Glomerular endothelial cell (primary cell): ENCODE results near the gene DDX5. TPM values are rescaled to one million over a fixed set of nuclear protein-coding genes. Genes with fewer than 3 reads are reported as not detected.
"Not testable (repeated sequence)": the region's sequence is repeated elsewhere in the genome, so short reads cannot be mapped to it uniquely, and the experiment has no call there.

ENCODE experiments used
- DNase-seq: peaks from one replicate; pipeline ENCODE4 v3.0.0-alpha.2; 2011; ENCODE audit warnings: low read depth, low spot score; ENCODE audit errors: extremely low read depth
- total RNA-seq: library from RNA; depleted of rRNA; stranded (reverse); fragments of >200 nt; gene quantifications from 2 replicates; pipeline ENCODE4 v1.2.3, GENCODE V29; 2015

Gene DDX5
- total RNA-seq, 1 donor from 2014 or later: 789 TPM

DNA sequence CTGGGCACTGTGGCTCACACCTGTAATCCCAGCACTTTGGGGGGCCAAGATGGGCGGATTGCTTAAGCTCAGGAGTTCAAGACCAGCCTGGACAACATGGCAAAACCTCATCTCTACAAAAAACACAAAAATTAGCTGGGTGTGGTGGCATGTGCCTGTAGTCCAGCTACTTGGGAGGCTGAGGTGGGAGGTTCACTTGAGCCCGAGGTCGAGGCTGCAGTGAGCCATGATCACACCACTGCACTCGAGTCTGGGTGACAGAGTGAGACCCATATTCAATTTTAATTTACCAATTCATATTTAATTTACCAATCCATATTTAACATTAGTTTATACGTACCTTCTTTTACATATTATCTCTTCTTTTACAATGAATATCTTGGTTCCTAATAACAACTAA, 10.8 kb downstream of the DDX5 start:
- DNase-seq: not testable (repeated sequence)

DNA sequence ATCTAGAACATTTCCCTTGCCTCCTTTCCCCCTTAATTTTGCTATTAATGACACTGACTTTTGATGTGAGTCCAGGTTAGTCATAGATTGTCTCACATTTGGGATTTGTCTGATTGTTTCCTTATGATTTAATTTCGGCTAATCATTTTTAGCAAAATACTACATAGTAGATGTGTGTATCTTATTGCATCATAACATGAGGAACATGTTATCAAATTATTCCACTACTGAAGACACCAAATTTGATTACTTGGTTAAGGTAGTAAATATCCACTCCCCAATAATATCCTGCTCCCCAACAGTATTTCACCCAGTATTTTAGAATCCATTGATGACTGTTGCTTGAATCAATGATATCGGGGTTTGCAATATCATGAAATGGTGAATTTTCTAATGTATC, 12.0 kb downstream of the DDX5 start:
- no peak for DNase-seq

GRCh38 chr17:64492481-64493109, 13.5 kb downstream of the DDX5 start:
- DNase-seq: no peak

DNA sequence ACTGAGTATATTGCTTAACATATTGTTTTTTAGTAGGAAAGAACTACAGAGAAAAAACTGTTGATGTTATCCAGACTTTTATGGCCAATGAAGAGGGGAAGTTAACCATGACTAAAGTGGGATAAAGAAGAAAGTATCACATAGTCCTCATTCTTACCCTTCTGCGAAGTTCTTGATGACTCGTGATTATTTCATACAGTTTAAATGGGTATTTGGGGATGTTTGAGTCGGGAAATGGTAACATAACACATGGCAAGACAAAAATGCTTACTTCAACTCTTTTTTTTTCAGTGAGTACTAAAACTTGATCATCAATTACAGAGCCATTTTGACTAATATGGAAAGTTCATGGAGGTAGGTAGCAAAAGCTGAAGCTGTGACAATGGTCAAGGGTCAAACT, 14.1 kb downstream of the DDX5 start:
- DNase-seq: no peak

DNA sequence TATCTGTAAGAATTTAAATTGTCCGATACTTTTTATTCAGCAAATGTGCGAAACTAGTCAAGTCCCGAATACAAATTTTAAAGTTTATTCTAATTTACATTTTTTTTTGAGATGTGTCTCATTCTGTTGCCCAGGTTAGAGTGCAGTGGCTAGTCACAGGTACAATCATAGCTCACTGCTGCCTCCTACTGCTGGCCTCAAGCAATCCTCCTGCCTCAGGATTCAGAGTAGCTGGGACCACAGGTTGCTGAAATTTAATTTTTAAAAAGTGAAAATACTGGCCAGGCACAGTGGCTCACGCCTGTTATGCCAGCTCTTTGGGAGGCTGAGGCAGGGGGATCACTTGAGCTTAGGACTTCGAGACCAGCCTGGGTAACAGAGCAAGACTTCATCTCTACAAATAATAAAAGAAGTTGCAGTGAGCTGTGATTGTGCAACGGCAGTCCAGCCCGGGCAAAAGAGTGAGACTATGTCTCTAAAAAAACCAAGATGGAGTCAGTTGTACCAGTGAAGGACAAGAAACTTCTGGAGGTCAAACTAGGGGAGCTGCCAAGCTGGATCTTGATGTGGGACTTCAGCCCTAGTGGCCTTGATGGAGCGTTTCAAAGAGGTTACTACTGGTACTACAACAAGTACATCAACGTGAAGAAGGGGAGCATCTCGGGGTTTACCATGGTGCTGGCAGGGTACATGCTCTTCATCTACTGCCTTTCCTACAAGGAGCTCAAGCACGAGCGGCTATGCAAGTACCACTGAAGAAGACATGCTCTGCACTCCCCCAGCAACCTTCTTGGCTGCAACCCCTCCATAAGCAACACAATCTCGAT, 14.8 kb downstream of the DDX5 start:
- DNase-seq: no peak

DNA sequence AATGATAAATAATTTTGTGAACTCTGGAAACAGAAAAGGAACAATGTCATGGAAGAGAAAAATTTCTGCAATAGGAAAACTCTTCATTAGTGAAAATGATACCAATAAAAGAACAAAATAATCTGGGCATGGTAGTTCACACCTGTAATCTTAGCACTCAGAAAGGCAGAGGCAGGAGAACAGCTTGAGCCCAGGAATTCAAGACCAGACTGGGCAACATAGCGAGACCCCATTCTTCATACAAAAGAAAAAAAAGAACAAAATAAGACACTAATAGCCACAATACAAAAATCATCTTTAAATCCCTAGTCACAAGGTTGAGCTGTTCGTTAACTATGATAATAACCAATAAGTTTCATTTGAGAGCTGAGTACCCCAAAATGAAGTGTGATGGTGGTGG, 17.8 kb downstream of the DDX5 start:
- DNase-seq: no peak

DNA sequence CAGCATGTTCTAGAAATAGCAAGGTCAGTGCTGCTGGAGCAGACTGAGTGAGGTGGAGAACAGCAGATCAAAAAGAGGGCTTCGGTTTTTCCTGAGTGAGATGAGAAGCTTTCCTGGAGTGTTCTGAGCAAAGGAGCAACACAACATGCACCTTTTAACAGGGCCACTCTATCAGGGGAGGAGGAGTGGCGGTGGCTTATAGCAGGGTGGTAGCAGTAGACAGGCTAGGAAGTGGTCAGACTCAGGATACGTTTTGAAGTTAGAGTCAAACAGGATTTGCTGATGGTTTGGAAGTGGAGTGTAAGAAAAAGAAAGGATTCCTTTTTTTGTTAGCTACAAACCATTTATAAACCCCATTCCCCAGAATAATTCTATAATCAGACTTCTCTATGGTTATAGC, 21.7 kb downstream of the DDX5 start:
- DNase-seq: no peak

DNA sequence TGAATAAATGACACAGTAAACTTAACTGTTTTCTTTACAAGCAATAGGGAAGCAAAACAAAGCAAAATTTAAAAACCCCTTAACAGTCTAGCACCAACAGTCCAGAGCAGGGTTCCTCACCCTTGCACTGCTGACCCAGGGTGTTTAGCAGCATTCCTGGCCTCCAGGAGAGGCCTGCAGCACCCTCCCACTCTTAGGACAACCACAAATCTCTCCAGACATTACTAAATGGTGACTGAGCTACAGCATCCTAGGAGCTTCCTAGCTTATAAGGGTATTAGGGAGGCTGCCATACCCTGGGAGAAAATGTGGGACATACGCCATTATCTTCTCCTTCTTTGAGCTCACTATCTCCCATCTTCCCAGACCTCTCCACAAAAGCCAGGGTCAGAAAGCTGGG, 25.1 kb downstream of the DDX5 start:
- DNase-seq: no peak

- no peak for DNase-seq
These were observed 28.2 kb downstream of the DDX5 start for GRCh38 chr17:64477849-64478248.

GRCh38 chr17:64472564-64472963, 33.5 kb downstream of the DDX5 start:
- no peak for DNase-seq

DNA sequence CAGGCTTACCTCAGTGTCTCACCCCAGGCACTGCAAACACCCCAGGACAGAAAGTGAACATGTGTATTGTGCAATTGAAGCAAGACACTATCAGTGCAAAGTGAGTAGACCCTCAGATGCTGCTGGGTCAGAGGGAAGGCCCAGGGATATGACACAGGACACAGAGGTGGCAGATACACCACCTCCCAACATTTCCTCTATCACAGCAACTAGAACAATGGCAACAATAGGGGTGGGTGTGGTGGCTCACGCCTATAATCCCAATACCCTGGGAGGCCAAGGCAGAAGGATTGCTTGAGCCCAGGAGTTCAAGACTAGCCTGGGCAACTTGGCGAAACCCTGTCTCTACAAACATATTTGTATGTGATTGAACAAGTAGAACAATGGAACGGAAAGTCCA, 34.6 kb downstream of the DDX5 start:
- DNase-seq: no peak

DNA sequence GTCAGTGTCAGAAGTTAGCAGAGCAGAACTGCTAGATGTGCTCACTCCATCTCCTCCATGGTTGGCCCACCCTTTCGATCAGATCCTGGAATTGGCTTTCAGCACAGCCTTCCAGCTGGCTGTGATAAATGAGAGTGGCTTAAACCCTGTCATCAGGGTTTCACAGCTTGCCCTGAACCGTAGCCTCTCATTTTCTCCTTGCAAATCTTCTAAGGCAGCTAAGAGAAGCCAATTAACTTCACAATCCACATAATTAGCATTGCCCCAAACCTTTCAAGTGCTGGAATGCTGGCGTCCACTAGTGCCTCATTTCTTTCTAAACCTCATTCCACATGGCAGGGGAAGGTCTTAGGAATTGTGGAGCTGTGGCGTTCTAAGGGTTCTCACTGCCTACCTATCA, 35.5 kb downstream of the DDX5 start:
- DNase-seq: no peak

DNA sequence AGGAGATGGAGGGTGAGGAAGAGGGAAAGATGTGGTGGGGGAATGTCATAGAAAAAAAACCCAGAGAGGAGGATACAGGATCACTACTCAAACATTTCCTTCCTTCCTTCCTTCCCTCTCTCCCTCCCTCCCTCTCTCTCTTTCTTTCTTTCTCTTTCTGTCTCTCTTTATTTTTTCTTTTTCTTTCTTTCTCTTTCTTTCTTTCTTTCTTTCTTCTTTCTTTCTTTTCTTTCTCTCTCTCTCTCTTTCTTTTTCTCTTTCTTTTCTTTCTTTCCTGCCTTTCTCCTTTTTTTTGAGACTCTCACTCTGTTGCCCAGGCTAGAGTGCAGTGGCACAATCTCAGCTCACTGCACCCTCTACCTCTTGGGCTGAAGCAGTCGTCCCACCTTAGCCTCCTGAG, 39.3 kb downstream of the DDX5 start:
- not testable (repeated sequence) for DNase-seq

GRCh38 chr17:64466019-64466735, 39.9 kb downstream of the DDX5 start:
- DNase-seq: no peak

DNA sequence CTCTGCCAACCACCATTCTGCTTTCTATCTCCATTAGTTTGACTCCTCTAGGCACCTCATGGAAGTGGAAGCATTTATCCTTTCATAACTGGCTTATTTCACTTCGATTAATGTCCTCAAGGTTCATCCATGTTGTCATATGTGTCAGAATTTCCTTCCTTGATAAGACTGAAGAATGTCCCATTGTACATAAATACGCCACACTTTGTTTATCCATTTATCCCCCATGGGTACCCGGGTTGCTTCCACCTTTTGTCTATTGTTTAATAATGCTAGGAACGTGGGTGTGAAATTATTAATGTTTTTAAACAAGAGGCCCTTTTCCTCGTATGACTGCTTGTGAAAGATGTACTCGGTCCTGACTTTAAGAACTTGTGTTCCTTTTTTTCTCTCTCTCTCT, 44.3 kb downstream of the DDX5 start:
- DNase-seq: no peak

GRCh38 chr17:64460955-64461354, 45.1 kb downstream of the DDX5 start:
- DNase-seq: no peak

DNA sequence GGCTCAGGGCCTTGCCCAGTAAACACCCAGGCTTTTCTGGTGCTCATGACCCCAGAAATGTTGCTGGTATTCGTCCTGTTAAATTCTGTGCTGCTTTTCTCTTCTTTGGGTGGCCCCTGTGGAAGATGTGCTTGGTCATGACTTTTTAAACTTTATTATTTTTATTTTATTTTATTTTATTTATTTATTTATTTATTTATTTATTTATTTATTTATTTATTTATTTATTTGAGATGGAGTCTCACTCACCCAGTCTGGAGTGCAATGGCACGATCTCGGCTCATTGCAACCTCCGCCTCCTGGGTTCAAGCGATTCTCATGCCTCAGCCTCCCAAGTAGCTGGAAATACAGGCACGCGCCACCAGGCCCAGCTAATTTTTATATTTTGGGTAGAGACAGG, 46.3 kb downstream of the DDX5 start:
- DNase-seq: not testable (repeated sequence)

DNA sequence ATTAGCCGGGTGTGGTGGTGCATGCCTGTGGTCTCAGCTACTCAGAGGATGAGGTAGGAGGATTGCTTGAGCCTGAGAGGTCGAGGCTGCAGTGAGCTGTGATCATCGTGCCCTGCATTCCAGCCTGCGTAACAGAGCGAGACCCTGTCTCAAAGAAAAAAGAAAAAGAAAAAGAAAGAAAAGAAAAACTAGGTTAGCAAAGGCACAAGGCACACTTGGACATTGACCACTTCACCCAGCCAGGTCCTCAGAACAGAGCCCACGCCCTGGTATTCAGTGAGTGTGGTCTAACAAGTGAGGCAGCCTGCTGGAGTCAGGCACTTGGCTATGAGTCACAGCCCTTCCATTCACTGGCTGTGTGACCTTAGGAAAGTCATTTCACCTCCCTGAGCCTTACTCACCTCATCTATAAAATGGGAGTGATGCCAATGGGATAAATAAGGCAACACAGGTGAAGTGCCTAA, 46.8 kb downstream of the DDX5 start:
- DNase-seq: no peak

- DNase-seq: no peak
These were observed 47.3 kb downstream of the DDX5 start for GRCh38 chr17:64458756-64459155.

DNA sequence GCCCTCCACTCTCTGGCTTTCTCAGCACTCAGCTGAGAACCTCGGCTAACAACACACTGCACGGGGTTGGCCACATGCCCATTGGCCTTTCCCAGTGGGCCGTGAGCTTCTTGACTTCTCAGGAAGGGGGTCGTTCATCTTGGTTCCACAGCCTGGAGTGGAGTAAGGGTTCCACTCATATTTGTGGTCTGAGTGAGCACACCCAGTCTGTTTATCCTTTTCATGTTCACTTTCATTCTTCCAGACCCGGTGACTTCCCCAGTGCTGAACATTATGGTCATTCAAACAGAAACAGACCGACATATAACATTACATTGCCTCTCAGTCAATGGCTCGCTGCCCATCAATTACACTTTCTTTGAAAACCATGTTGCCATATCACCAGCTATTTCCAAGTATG, 48.9 kb downstream of the DDX5 start:
- DNase-seq: no peak

- DNase-seq: no peak
These were observed 49.9 kb downstream of the DDX5 start for GRCh38 chr17:64455993-64456885.
